Effector memory CD4-positive, alpha-beta T cell (primary cell): Measurements from ENCODE around the gene EIPR1.

Source experiments
- DNase-seq, 3 donors: peaks; one replicate each; pipeline ENCODE4 v3.0.0-alpha.2; 2020
- H3K27ac ChIP-seq: 2 replicates; pipeline ENCODE4 v1.7.0; 2013; ENCODE audit warnings: mild to moderate bottlenecking, low read length, moderate library complexity; ENCODE audit not compliant: insufficient read depth, poor library complexity, severe bottlenecking
- H3K27me3 ChIP-seq: replicated peaks from 2 replicates; pipeline ENCODE4 v1.7.0; 2013; ENCODE audit warnings: mild to moderate bottlenecking, low read length; ENCODE audit not compliant: insufficient read depth, control insufficient read depth, poor library complexity, severe bottlenecking
- H3K36me3 ChIP-seq: 2 replicates; pipeline ENCODE4 v1.7.0; 2013; ENCODE audit warnings: mild to moderate bottlenecking, low read length, moderate library complexity; ENCODE audit not compliant: control insufficient read depth, insufficient read depth
- H3K4me1 ChIP-seq: 2 replicates; pipeline ENCODE4 v1.7.0; 2013; ENCODE audit warnings: low read length, mild to moderate bottlenecking; ENCODE audit not compliant: control insufficient read depth, insufficient read depth, poor library complexity, severe bottlenecking
- H3K4me3 ChIP-seq: 2 replicates; pipeline ENCODE4 v1.7.0; 2013; ENCODE audit warnings: low read length, low read depth, mild to moderate bottlenecking; ENCODE audit not compliant: insufficient read depth, poor library complexity, severe bottlenecking
- H3K9me3 ChIP-seq: 2 replicates; pipeline ENCODE4 v1.7.0; 2013; ENCODE audit warnings: mild to moderate bottlenecking, low read length, moderate library complexity; ENCODE audit not compliant: control insufficient read depth

EIPR1 gene

DNA sequence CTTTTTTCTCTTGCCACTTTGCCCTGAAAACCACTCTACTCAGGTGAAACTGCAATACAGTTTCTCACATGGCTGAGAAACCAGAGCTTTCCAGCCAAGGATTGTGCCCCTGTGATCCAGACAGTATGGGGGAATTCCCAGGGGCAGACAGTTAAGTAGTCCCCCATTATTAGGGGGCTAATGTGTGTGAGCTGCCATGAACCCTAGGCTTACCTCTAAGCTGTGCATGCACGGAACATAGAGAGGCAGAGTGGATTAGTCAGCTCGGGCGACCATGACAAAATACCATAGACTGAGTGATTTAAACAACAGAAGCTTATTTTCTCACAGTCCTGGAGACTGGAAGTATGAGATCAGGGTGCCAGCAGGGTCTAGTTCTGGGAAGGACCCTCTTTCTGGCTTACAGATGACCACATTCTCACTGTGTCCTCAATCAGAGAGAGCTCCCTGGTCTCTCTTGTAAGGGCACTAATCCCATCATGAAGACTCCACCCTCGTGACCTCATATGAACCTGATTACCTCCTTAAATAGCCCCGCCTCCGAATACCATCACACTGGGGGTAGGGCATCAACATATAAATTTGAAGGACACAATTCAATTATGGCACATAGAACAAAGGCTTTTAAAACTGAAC lies 215.1 kb downstream of the EIPR1 start:
- no peaks in the 10 kb centered on the region for H3K4me1 ChIP-seq
- H3K27me3 ChIP-seq, result no peaks in the 10 kb centered on the region
- no peaks in the 10 kb centered on the region for H3K9me3 ChIP-seq
- no peaks in the 10 kb centered on the region for H3K36me3 ChIP-seq
- H3K4me3 ChIP-seq, result no peak overlapping the region
- no peak overlapping the region for H3K27ac ChIP-seq
- no peak for DNase-seq

DNA sequence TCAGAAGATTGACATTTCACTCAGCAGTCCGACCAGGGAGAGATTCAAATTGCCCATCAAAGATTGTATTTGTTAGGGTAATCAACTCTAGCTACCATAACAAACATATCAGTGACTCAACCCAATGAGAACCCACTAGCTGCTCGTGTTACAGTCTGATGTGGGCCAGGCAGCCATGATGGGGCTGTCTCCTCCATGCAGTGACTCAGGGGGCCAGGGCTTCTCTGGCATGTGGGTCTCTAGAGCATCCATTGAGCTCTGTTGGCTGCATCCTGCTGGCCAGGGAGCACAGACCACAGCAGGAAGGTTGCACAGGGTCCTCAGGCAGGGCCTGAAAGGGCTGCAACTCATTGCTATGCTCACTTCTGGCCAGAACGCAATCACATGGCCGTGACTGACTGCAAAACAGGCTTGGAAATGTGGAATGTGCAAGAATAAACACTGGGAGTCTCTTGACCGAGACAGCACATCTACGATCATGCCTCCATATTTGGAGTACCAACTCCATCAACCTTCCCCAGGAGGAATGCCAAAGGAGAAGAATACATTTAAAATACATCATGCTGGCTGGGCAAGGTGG lies 216.8 kb downstream of the EIPR1 start:
- Histone ChIP-seq H3K9me3 (no peaks in the 10 kb centered on the region), H3K27ac (no peak overlapping the region), H3K4me3 (no peak overlapping the region), H3K27me3 (no peaks in the 10 kb centered on the region), H3K36me3 (no peaks in the 10 kb centered on the region), H3K4me1 (no peaks in the 10 kb centered on the region)
- DNase-seq, result no peak

DNA sequence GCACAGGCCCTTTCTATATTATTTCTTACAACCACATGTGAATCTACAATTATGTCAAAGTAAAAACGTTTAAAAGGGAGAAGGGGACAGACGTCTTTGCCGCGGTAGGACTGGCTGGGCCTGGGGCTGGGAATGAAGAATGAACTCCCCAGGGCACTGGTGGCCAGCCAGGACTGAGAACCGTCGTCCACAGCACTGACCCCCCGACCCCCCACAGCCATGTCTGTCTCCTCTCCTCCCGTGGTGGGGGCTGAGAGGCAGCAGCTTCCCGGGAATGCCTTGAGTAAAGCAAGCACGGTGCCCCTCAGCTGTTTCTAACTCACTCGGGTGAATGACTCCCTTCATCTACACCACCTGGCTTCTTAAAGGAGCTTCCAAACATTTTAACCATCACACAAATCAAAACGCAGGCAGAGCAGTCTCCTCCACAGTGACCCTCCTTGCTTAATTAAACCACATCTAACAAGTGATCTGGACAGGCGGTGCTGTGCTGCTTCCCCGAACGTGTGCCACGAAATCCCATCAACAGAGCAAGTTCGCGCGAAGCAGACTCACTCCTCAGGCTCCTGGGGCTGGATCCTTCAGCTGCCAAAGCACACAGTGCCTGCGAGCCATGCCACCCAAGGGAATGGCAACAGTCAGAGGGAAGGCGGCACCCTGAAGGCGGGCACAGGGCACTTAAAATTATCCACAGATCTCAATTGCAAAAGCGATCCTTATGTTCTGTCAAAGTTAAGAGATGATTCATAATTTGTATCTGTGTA lies 217.7 kb downstream of the EIPR1 start:
- H3K4me1 ChIP-seq, result no peaks in the 10 kb centered on the region
- H3K27me3 ChIP-seq, result no peaks in the 10 kb centered on the region
- no peak overlapping the region for H3K4me3 ChIP-seq
- no peak overlapping the region for H3K27ac ChIP-seq
- H3K9me3 ChIP-seq, result no peaks in the 10 kb centered on the region
- no peak for DNase-seq
- H3K36me3 ChIP-seq, result no peaks in the 10 kb centered on the region

DNA sequence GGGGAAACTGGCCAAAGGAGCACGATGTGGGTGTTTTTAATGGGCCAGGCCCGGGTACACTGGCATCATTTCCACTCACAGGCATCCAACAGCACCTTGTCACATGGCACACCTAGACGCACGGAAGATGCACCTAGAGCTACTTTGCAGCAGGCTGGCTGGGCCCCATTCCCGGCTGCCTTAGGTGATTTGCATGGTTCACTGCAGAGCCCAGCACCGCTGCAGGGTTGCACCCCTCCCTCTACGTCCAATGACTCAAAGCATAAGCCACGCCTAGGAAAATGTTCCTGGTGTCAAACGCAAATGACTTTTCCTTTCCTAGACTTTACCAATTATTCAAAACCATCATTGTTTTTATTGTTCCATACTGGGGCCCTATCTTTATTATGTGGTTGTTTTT lies 222.9 kb downstream of the EIPR1 start:
- no peak overlapping the region for H3K4me3 ChIP-seq
- no peak for DNase-seq
- H3K27me3 ChIP-seq, result no peaks in the 10 kb centered on the region
- no peaks in the 10 kb centered on the region for H3K36me3 ChIP-seq
- no peaks in the 10 kb centered on the region for H3K4me1 ChIP-seq
- no peak overlapping the region for H3K27ac ChIP-seq
- H3K9me3 ChIP-seq, result no peaks in the 10 kb centered on the region

DNA sequence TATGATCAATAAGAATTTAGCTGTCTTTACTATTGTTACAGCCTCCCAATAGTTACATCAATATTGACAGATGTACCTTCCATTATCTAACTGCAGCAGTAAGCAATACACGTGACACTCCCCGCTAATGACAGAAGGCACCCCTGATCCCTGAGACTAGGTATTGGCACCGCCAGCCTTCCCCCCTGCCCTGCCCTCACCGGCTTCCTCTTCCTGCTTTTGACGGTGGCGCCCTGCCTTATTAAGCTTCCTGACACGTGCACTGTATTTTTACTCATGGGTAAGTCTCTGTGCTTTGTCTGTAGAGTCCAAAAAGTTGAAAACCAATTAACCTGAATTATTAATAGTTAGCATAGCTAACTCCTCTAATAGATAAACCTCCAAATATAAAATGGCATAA lies 223.5 kb downstream of the EIPR1 start:
- Histone ChIP-seq H3K4me3 (no peak overlapping the region), H3K9me3 (no peaks in the 10 kb centered on the region), H3K36me3 (no peaks in the 10 kb centered on the region), H3K4me1 (no peaks in the 10 kb centered on the region), H3K27ac (no peak overlapping the region), H3K27me3 (no peaks in the 10 kb centered on the region)
- no peak for DNase-seq

DNA sequence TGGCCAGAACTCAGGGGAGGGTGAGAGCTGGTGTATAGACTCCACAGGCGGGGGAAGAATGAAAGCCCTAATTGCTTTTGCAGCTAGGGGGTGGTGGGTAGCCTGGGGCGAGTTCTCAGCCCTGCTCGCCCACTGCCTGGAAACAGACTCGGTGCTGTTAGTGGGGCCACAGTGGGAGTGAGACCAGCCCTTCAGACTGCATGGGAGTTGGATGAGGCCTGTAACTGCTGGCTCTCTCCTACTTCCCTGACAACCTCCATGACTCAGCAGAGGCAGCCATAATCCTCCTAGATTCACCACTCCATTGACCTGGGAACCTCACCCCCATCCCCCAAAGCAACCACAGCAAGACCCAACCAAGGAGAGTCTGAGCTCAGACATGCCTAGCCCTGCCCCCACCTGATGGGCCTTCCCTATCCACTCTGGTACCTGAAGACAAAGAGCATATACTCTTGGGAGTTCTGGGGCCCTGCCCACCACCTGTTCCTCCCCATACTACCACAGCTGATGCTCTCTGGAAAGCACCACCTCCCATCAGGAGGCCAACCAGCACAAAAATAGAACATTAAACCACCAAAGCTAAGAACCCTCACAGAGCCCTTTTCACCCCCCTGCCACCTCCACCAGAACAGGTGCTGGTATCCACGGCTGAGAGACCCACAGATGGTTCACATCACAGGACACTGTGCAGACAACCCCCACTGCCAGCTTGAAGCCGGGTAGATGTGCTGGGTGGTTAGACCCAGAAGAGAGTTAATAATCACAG lies 226.3 kb downstream of the EIPR1 start:
- Histone ChIP-seq H3K27me3 (no peaks in the 10 kb centered on the region), H3K36me3 (no peaks in the 10 kb centered on the region), H3K9me3 (no peaks in the 10 kb centered on the region), H3K27ac (no peak overlapping the region), H3K4me3 (no peak overlapping the region), H3K4me1 (no peaks in the 10 kb centered on the region)
- DNase-seq, result no peak

DNA sequence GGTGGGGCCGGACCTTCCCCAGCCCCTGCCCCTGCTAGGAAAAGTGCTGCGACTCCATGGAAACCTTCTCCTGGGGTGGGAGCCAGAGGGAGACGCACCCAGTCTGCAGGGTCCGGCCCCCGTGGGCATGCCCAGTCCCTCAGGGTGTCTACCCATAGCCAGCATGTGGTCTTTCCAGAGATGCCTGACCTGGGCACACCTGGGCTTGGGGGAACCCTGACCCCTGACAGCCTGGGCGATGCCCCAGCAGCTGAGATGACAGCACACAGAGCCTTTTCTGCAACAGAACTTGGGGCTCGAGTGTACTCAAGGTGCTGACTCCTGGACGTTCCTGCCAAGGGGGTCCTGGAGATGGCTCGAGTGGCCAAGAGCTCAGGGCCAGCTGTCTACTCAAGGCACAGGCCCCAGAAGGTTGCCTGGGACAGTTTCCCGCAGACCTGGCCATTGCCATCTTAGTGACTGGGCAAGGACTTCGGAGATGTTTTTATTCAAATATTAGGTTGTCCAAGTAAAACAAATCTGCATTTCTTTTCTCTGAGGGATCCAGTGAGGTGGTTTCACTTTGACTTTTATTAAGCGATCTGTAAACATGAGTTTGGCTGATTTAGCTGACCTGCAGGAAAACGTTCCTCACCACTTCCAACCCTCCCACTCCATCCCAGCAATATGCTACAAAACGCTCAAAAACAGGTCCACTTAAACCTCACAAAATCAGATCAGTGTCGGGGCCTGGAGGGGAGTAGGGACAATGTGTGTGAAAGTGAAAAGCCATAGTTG lies 228.0 kb downstream of the EIPR1 start:
- no peak for DNase-seq
- Histone ChIP-seq H3K27me3 (no peaks in the 10 kb centered on the region), H3K9me3 (no peaks in the 10 kb centered on the region), H3K27ac (no peak overlapping the region), H3K36me3 (no peaks in the 10 kb centered on the region), H3K4me1 (no peaks in the 10 kb centered on the region), H3K4me3 (no peak overlapping the region)

DNA sequence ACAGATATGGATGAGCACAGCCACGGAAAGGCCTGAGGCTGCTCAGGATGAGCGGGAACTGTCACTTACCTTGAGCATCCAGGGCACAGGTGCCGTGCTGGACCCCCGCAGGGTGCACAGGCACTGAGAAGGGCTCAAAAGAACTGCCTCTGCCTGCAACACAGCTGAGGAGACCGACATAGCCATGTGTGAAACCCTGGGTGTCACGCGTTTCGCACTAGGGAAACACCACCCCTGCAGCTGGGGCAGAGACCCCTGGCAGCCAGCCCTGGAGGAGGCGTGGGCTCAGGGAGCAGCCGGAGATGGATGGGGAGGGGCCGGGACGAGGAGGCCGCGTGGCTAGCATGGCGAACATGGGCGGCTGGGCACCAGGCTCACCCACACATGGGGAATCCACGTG lies 228.9 kb downstream of the EIPR1 start:
- Histone ChIP-seq H3K27ac (no peak overlapping the region), H3K36me3 (no peaks in the 10 kb centered on the region), H3K4me3 (no peak overlapping the region), H3K4me1 (no peaks in the 10 kb centered on the region), H3K9me3 (no peaks in the 10 kb centered on the region), H3K27me3 (no peaks in the 10 kb centered on the region)
- no peak for DNase-seq

DNA sequence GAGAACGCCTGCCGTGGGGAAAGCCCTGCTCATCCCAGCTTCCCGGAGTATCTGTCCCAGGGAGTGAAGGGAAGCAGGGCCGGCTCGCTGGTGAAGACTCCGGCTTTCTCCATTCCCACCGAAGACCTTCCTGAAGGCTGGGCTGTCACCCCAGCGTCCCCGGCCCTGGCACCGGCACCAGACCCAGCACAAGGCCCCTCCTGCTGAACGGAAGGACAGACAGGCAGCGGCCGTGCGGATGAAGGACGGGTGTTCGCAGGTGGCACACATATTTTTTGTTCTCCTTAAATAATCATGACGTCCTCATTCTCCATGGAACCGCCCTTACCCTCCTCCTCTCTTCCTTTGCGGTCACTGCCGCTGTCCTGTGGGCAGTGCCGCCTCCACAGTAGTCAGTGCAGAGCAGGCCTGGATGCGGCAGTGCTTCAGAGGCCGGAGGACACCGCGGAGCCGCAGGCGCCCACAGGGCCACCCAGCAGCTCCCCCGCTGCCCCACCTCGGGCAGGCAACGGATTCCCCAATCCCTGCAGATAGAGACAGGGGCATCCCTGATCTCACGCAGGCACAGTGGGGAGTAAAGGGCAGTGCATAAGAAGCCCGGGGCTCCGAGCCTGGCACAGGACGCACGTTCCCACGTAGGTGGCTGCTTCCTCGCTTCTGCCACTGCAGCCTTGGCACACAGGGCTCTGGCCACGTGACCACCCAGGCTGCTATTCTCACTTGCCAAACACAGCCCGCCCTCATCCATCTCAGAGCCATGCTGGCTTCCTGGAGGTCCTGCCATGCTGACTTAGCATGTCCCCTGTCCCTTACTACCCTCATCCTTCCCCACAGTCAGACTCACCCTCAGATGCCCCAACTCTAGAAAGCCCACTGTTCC lies 229.7 kb downstream of the EIPR1 start:
- no peak for DNase-seq
- H3K27ac ChIP-seq, result no peak overlapping the region
- H3K4me3 ChIP-seq, result no peak overlapping the region
- H3K36me3 ChIP-seq, result no peaks in the 10 kb centered on the region
- H3K4me1 ChIP-seq, result no peaks in the 10 kb centered on the region
- no peaks in the 10 kb centered on the region for H3K9me3 ChIP-seq
- H3K27me3 ChIP-seq, result no peaks in the 10 kb centered on the region
